HG03175 (cell line): ENCODE results near the gene INTS15.
"Not testable (repeated sequence)": the region's sequence is repeated elsewhere in the genome, so short reads cannot be mapped to it uniquely, and the experiment has no call there.

Source experiments
- ATAC-seq: cut with Tn5 transposase; IDR thresholded peaks from one replicate; pipeline ENCODE4 v1.9.1; 2021; ENCODE audit warnings: mild to moderate bottlenecking, moderate library complexity; ENCODE audit not compliant: unreplicated experiment

Gene INTS15

DNA sequence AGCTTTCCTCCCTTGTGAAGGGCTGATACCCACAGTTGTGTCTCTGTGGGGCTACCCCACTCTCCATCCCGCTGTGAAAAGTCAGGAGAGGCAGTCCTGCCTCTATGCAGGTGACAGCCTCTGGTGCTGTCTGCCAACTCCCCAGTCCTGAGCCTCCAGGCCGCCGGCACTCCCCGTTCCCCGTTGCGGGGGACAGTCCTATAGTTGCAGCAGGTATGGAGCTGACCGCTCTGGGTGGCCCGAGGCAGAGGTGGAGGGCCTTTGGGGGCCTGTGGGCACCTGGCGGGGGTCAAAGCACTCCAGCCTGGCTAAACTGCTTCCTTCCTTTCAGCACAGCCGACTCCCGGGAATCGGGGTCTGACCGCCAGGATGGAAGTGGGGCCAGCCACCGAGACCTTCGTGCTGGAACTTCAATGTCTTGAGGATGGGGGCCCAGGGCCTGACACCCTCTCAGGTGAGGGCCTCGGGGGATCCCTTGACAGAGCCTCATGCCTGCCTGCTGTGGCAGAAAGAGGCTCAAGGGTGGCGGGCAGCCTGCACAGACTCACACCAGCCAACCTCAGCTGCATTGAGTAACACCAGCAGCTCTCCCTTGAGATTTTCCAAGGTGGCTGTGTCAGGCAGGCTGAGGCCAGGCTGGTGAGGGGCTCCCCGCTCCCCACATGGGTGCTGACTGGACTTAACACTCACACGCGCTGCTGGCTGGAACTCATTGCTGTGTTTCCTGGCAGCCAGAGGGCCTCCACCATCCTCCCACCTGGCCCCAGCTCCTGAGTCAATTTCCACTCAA lies 27.2 kb downstream of the INTS15 start:
- no peak for ATAC-seq

DNA sequence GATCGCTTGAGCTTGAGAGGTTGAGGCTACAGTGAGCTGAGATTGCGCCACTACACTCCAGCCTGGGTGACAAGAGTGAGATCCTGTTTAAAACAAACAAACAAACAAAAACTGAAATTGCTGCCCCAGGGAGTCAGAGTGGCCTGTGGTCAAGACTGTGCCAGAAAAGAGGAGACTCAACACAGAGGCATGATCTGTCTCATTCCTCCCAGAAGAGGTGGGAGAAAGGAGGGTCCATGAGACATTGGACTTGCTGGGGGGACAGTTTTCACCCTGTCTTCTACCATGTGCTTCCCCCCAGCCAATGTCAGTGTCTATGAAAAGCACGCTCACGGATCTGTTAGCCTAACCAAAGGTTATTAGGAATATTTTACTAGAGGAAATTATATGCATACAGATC lies 28.8 kb downstream of the INTS15 start:
- no peak for ATAC-seq

DNA sequence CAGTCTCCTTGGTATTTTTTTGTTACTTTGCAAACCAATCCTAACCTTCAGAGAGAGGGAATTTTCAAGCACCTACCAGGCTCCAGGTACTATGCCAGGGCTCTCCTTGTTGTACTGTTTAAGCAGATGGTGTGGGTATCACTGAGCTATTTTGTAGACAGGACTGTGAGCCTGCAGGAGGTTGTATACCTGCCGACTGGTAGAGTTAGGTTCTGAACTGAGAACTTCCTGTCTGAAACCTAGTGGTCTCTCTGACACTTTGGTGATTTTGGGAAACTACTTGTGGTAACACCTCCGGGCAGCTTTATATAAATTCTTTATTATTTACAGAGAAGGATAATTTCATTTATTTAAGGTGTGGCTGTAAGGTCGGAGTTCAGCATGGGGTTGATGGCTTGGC lies 30.1 kb downstream of the INTS15 start:
- no peak for ATAC-seq

DNA sequence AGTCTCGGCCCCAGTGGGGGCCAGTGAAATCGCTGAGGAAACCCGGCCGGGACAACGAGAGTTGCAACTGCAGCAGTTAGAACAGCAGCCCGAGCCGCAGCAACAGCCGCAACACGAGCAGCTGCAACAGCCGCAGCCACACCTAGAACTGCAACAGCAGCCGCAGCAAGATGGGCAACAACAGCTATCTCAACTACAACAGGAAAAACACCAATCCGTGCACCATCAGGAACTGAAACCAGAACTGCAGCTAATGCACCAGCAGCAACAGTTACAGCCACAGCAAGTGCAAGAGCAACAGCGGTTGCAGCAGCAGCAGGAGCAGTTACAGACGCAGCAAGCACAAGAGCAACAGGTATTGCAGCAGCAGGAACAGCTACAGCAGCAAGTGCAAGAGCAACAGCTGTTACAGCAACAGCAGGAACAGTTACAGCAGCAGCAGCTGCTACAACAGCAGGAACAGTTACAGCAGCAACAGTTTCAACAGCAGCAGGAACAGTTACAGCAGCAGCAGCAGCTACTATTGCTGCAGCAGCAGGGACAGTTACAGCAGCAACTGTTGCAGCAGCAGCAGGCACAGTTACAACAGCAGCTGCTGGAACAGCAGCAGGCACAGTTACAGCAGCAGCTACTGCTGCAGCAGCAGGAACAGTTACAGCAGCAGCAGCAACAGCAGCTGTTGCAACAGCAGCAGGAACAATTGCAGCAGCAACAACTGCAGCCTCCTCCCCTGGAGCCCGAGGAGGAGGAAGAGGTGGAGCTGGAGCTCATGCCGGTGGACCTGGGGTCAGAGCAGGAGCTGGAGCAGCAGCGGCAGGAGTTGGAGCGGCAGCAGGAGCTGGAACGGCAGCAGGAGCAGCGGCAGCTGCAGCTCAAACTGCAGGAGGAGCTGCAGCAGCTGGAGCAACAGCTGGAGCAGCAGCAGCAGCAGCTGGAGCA lies 31.6 kb downstream of the INTS15 start:
- no peak for ATAC-seq

DNA sequence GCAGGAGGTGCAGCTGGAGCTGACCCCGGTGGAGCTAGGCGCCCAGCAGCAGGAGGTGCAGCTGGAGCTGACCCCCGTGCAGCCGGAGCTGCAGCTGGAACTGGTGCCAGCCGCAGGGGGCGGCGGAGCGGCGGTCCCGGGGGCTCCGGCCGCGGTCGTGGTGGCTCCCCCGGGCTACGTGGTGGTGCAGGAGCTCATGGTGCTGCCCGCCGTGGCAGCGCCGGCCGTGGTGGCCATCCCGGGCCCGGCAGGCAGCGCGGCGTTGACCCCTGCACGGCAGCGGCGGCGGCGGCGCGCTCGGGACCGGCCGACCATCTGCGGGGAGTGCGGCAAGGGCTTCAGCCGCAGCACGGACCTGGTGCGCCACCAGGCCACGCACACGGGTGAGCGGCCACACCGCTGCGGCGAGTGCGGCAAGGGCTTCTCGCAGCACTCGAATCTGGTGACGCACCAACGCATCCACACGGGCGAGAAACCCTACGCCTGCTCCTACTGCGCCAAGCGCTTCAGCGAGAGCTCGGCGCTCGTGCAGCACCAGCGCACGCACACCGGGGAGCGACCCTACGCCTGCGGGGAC lies 32.4 kb downstream of the INTS15 start:
- ATAC-seq: no peak

DNA sequence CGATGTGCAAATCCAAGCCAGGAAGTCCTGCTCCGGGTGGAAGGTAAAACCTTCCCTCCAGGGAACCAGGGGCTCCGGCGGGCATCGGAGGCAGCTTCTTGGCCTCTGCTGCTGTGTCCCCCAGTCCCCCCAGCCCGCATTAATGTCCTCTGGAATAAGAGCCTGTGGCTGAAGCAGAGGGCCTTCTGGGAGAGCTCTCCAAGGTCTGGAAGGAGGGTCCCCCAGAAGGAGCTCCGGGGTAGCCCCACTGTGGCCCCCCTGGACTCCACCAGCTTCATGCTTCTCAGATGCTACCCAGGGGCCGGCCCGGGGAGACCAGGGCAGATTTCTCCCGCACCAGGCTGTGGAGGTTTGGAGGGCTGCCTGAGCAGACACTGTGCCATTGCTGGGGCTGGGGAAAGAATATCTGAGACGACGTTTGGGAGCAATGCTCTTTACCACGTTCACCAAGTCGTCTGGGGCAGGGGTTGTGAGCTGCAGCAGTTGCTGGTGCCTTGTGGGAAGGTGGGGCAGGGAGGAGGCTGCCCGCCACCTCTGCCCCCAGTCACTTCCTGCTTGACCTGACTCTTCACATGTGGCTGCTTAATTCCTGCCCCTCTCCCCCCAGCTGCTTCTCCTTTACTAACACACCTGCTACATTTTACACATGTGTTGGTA lies 33.9 kb downstream of the INTS15 start:
- ATAC-seq: no peak

DNA sequence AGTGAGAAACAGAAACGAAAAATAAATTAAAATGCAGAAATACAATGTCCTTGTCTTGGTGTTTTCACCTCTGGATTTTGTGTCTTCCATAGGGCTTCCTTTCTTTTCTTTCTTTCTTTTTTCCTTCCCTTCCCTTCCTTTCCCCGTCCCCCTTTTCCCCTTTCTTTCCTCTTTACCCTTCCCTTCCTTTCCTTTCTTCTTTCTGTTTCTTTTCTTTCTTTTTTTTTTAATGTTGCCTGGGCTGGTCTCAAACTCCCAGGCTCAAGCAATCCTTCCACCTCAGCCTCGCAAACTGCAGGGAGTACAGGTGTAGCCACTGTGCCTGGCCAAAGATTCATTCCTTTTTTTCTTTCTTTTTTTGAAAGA lies 34.4 kb downstream of the INTS15 start:
- no peak for ATAC-seq

DNA sequence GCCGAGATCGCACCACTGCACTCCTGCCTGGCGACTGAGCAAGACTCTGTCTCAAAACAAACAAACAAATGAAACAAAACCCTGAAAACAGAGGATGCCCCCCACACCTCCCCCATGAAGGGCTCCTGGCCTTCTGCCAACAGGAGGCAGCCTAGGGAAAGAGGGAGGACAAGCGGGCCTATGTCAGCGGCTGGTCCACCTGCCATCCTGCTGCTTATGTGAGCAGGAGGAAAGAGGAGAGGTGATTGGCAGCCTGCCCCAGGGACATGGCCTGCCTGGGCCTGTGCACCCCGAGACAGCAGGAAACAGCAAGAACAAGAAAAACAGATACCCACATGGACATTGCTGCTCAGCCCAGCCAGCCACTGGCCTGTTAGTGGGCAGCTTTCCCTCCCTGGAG lies 38.2 kb downstream of the INTS15 start:
- ATAC-seq: no peak

DNA sequence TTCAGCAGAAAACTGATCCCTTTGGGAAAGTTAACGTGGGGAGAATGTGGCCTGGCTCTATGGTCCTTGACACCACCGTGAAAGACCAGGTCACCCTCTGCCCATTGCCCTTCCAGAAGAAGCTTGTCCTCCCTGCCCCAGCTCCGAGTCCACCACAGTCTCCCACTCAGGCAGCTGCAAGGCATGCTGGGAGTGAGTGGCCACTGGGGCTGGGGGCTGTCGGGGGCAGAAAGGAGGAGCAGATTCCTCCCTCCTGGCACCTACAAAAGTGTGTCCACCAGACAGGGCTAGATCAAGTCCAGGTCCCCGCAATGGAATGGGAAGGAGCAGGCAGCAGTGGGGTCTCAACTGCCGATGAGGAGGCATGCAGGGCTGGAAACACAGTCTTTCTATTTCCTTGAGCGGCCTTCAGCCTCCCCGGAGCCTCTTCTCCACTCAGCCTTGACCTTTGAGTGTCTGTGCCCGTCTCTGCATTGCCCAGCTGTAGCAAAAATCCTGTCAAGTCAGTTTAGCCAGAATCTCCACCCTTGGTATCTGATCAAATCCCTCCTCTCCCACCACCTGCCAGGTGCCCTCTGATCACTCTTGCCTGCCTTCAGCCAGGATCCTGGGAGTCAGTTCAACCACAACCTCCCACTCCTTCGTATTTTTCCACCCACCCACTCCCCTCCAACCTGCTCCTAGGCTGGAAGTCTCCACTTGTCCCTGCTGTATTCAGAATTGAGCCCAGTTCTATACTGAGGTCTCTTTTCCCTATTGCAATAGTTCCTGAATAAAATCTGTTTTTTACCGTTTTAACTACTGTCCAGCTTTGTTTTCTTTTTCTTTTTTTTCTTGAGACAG lies 40.4 kb downstream of the INTS15 start:
- ATAC-seq: no peak

DNA sequence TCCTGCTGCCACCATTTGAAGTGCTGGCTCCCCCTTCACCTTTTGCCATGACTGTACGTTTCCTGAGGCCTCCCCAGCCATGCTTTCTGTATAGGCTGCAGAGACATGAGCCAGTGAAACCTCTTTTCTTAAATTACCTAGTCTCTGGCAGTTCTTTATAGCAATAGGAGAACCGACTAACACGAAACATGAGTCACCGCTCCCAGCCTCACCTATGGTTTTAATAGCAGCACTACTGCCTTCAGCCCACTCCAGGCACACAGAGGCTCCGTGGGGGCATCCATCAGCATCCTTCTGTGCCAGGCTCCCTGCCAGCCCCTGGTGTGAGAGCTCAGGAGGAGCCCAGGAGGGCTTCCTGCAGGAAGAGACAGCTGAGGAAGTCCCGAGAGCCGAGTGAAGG lies 41.8 kb downstream of the INTS15 start:
- ATAC-seq: no peak

DNA sequence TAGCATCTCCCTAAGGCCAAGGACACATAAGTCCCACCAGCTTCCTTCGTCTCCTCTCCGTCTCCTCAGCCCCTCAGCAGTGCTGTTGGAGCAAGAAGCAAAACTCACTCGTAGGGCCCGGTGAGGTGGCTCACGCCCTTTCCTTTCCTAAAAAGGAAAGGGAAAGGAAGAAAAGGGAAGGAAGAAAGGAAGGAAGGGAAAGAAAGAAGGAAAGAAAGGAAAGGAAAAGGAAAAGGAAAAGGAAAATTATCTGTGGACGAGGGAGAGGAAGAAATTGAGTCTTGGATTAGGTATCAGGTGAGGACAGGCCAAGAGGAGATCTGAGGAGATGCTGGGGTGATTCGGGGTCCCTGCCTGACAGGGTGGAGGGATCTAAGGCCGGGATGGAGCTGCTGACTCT lies 44.2 kb downstream of the INTS15 start:
- no peak for ATAC-seq

DNA sequence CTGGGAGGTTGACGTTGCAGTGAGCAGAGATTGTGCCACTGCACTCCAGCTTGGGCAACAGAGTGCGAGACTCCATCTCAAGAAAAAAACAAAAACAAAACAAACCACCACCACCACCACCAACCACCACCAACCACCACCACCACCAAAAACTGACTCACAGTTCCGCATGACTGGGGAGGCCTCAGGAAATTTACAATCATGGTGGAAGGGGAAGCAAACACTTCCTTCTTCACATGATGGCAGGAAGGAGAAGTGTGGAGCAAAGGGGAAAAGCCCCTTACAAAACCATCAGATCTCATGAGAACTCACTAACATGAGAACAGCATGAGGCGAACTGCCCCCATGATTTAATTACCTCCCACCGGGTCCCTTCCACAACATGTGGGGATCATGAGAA lies 45.1 kb downstream of the INTS15 start:
- not testable (repeated sequence) for ATAC-seq

DNA sequence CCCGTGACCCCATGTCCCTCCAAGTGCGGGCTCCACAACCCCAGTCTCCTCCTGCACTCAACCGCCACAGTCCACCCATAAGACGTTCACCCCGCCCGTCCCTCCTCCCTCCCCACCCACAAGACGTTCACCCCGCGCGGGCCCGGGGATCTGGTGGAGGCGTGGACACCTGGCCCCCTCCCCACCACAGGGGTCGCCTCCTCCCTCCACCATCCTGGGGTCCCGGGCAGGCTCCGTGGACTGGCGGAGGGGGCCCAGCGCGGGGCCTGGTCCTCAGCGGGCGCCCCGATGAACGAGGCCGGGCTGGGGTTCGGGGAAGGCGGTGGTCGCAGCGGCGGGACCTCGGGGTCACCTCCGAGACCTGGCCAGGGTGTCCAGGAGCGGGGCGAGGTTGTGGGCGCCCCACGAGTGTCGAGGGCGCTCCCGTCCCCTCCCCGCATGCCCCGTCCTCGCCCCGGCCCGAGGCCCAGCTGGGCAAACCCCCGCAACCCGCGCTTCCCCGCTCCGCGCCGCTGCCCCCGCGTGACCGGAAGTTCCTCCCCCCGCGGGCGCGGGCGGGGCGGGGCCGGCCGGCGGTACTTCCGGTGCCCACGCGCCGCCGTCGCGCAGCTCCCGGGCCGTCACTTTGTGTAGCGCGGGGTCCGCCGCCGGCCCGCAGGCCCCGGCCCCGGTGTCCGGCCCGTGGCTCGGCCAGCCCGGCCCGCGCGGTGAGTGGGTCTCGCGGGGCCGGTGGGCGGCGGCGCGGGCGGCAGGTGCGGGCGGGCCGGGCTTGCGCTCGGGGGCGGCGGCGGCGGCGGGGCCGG lies 47.1 kb downstream of the INTS15 start, which contains the start of gene ZNF316:
Gene ZNF316 (plus strand): TSS at position 578 of the 803 bp plus-strand sequence. CDS start 5,092 bp downstream, outside the sequence.
- peak; percentile 68 for ATAC-seq

DNA sequence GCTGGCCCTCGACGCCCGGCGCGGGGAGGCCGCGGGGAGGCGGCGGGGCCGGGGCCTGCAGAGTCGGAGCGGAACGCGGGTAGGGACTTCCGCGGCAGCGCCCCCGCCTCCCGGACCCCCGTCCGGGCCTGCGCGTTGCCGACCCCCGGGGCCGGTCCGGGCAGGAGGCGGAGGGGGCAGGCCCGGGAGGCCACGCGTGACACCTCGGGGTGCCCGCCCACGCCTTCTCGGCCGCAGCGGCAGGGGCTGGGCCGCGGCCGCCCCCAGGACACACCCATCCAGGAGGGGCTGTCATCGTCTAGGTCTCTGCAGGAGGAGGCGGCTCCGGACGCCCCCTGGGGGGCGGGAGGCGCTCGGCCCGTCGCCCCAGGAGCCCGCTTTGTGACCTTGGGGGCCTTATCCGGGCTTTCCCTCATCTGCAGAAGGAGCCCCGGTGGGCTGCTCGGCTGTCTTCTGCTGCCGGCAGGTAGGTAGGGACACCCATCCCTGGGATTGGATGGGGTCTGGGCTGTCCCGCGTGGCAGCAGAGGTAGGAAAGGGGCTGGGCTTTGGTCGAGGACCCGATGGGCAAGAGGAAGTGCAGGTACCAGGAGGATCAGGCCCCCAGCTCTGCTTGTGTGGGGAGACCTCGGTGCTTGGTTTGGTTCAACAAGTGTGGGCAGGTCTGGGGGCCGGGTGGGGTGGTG lies 47.9 kb downstream of the INTS15 start:
- ATAC-seq: peak; percentile 84

DNA sequence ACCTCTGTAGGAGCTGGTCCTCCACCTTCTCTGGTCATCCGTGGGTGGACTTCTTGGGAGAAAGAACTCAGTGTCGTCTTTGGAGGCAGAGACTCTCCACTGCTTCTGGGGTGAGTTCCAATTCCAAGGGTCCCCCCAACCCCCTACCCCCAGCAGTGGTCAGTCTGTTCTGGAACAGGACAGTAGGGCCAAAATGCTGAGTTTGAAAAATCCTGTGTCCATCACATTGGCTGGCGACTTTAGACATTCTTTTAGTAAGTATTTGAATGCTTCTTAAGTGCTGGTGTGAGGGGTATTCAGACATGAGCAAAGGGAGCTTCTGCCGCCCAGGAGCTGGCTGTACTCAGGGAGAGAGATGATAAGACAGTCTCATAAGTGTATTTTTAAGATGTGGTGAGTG lies 49.2 kb downstream of the INTS15 start:
- no peak for ATAC-seq

DNA sequence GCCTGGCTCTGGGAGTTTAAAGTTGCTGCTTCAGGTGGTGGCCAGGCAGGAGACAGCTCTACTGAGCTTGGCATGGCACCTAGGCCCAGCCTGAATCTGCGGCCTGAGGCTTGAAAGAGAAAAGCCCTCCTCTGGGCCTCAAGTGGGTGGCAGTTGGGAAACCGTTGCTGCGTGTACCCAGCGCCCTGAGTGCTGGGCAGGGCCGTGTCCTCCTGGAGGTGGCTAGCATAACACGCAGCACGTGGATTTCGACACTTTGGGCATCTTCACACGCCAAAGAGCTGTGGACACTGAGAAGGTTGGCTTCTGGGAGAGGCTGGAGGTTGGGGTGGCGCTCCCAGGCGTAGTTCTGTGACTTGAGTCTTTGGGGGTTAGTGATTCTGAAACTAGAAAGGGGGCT lies 49.8 kb downstream of the INTS15 start:
- ATAC-seq: no peak

DNA sequence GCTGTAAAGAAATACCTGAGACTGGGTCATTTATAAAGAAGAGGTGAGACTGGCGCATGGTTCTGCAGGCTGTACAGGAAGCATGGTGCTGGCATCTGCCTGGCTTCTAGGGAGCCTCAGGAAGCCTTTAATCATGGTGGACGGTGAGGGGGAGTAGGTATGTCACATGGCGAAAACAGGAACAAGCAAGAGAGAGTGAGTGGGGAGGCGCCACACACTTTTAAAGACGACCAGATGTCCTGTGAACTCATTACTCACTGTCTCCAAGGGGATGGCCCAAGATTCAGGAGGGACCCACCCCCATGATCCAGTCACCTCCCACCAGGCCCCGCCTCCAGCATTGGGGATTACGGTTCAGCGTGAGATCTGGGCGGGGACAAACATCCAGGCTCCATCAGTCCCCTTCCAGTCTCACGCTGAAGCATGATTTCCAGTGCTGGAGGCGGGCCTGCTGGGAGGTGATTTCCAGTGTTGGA lies 50.5 kb downstream of the INTS15 start:
- ATAC-seq: no peak

DNA sequence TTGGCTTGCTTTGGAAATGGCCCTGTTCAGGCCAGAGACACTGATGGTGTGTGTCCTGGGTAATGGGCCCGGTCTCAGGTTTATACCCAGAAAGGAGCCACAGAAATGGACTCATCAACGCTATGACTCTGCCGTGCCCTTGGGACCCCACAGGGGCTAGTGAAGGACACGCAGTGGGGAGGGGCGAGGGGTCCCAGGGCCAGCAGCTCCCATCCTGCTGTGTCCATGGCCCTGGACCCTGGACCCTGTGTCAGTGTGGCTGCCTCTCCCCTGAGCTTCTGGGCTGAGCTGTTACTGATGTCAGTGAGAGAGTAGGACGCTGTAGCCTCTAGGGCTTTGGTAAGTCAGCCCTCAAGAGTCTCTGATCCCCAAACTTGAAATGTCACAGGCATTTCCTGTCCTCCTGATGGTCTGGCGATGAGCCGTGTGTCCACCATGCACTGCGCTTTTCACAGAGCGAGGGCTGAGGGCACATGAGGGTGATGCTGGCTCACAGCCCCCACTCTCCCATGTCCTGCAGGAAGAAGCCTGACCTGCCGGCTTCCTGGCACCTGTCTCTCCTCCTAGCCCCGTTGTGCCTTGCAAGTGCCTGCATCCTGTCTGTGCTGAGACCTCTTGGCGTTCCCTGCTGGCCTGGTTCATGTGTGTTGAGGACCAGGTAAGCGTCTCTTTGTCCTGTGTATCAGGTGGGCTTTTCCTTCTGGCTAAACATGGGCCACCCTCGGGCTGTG lies 51.6 kb downstream of the INTS15 start:
- ATAC-seq: no peak
